NCI-H2171 (cell line): ENCODE results near the gene PACSIN2.

Experiments
- DNase-seq: peaks from one replicate; lab custom pipeline; 2025; lab: John Stamatoyannopoulos, UW

The PACSIN2 gene

GRCh38 chr22:42905702-42906183, 109.2 kb downstream of the PACSIN2 start:
- no peak for DNase-seq

GRCh38 chr22:42905217-42905616, 109.7 kb downstream of the PACSIN2 start:
- DNase-seq: no peak

- DNase-seq: no peak
Measured at GRCh38 chr22:42904050-42904449, 110.9 kb downstream of the PACSIN2 start.

- peak; percentile 71 for DNase-seq
Measured at GRCh38 chr22:42902875-42903510, 112.0 kb downstream of the PACSIN2 start.

- peak; percentile 48 for DNase-seq
Measured at GRCh38 chr22:42901790-42902508, 113.0 kb downstream of the PACSIN2 start.

- no peak for DNase-seq
Measured at GRCh38 chr22:42897960-42898359, 117.0 kb downstream of the PACSIN2 start.

GRCh38 chr22:42895541-42895981, 119.4 kb downstream of the PACSIN2 start:
- DNase-seq: no peak

- no peak for DNase-seq
Measured at GRCh38 chr22:42895087-42895486, 119.9 kb downstream of the PACSIN2 start.

GRCh38 chr22:42893371-42894150, 121.4 kb downstream of the PACSIN2 start:
- DNase-seq: no peak

GRCh38 chr22:42892571-42893316, 122.2 kb downstream of the PACSIN2 start:
- DNase-seq: no peak

- DNase-seq: no peak
Measured at GRCh38 chr22:42892156-42892555, 122.8 kb downstream of the PACSIN2 start.

GRCh38 chr22:42891696-42892095, 123.3 kb downstream of the PACSIN2 start:
- no peak for DNase-seq

GRCh38 chr22:42891008-42891407, 123.9 kb downstream of the PACSIN2 start:
- DNase-seq: no peak

GRCh38 chr22:42889304-42889703, 125.6 kb downstream of the PACSIN2 start:
- no peak for DNase-seq

GRCh38 chr22:42887523-42888507, 127.1 kb downstream of the PACSIN2 start:
- DNase-seq: no peak

- DNase-seq: no peak
Measured at GRCh38 chr22:42887120-42887519, 127.8 kb downstream of the PACSIN2 start.

GRCh38 chr22:42885446-42885845, 129.5 kb downstream of the PACSIN2 start:
- DNase-seq: no peak

- no peak for DNase-seq
Measured at GRCh38 chr22:42884616-42885375, 130.2 kb downstream of the PACSIN2 start.

GRCh38 chr22:42883970-42884369, 131.0 kb downstream of the PACSIN2 start:
- DNase-seq: no peak

- no peak for DNase-seq
Measured at GRCh38 chr22:42883121-42883520, 131.8 kb downstream of the PACSIN2 start.
